CD4-positive, alpha-beta T cell (primary cell): ENCODE data around the gene CSAG1. TPM values are rescaled to one million over a fixed set of nuclear protein-coding genes. Genes with fewer than 3 reads are reported as not detected.
"Not testable (repeated sequence)": the region's sequence is repeated elsewhere in the genome, so short reads cannot be mapped to it uniquely, and the experiment has no call there.

Source experiments
- ATAC-seq: fragments of 200-7000 bp; cut with Tn5 transposase; one replicate; pipeline ENCODE4 v1.10.0; 2022; ENCODE audit warnings: mild to moderate bottlenecking; ENCODE audit not compliant: poor library complexity
- CTCF ChIA-PET: fragments of 350-600 bp; sonication (Branson Sonifier 250); formaldehyde crosslinking; loops from one replicate; lab custom pipeline; 2021; ENCODE audit warnings: antibody characterized with exemption, inconsistent platforms; lab: Charles Lee
- POLR2A ChIA-PET: fragments of 350-600 bp; sonication (Branson Sonifier 250); formaldehyde crosslinking; loops from one replicate; lab custom pipeline; 2021; ENCODE audit warnings: antibody characterized with exemption, inconsistent platforms; lab: Charles Lee
- DNase-seq, 14 experiments: peaks; one replicate each; pipeline ENCODE4 v3.0.0-alpha.2; 2013 to 2020; ENCODE audit warnings: mixed read lengths in 2 of 14
- H3K27ac ChIP-seq, 2 donors: one replicate each; pipeline versions ENCODE4 v1.5.1 to v1.7.0; 2013; ENCODE audit warnings: low read length in 2 of 2, low read depth in 1 of 2, mild to moderate bottlenecking in 1 of 2
- H3K27me3 ChIP-seq, 2 experiments: 1 replicate in 1 of 2; 2 replicates in 1 of 2; pipeline versions ENCODE4 v1.6.1 to v1.7.0; 2013; ENCODE audit warnings: low read length in 2 of 2, control low read depth in 1 of 2, mild to moderate bottlenecking in 1 of 2, moderate library complexity in 1 of 2; ENCODE audit not compliant: insufficient read depth in 2 of 2, control insufficient read depth in 1 of 2
- H3K36me3 ChIP-seq: one replicate; pipeline ENCODE4 v1.6.1; 2013; ENCODE audit warnings: low read length, control low read depth; ENCODE audit not compliant: insufficient read depth
- H3K4me1 ChIP-seq: one replicate; pipeline ENCODE4 v1.6.1; 2013; ENCODE audit warnings: low read length, control low read depth; ENCODE audit not compliant: insufficient read depth
- H3K4me3 ChIP-seq: one replicate; pipeline ENCODE4 v1.5.1; 2013; ENCODE audit warnings: mild to moderate bottlenecking, low read length, moderate library complexity
- H3K9me3 ChIP-seq, 2 experiments: 1 replicate in 1 of 2; 2 replicates in 1 of 2; pipeline versions ENCODE4 v1.6.1 to v1.7.0; 2013; ENCODE audit warnings: low read length in 2 of 2, mild to moderate bottlenecking in 2 of 2, control low read depth in 1 of 2, moderate library complexity in 1 of 2; ENCODE audit not compliant: control insufficient read depth in 1 of 2, insufficient read depth in 1 of 2
- H3K27ac Mint-ChIP-seq: one replicate; pipeline ENCODE4 v1.8.0; 2020; ENCODE audit warnings: mixed read lengths
- H3K27me3 Mint-ChIP-seq: one replicate; pipeline ENCODE4 v1.8.0; 2021; ENCODE audit warnings: mixed read lengths
- H3K36me3 Mint-ChIP-seq: one replicate; pipeline ENCODE4 v1.8.0; 2021; ENCODE audit warnings: low read depth, mixed read lengths
- H3K4me1 Mint-ChIP-seq: one replicate; pipeline ENCODE4 v1.8.0; 2021; ENCODE audit warnings: low read depth, mixed read lengths
- H3K4me3 Mint-ChIP-seq: one replicate; pipeline ENCODE4 v1.8.0; 2020; ENCODE audit warnings: mild to moderate bottlenecking, mixed read lengths
- H3K9me3 Mint-ChIP-seq: one replicate; pipeline ENCODE4 v1.8.0; 2020; ENCODE audit warnings: mixed read lengths
- intact Hi-C, 2 experiments: fragments of 100-400 bp; cut with DNase I in 1 of 2; cut with micrococcal nuclease in 1 of 2; formaldehyde crosslinking; loops; one replicate each; pipeline versions ENCODE4 v1.15.1 to v1.9.0; 2023 to 2025; cut with DNase I, micrococcal nuclease
- polyA plus RNA-seq, 2 donors: library from polyadenylated mRNA; unstranded; fragments of 120-200 nt; gene quantifications; one replicate each; pipeline ENCODE4 v1.2.1, GENCODE V29; 2013
- total RNA-seq, 174 experiments: library from RNA in 2 of 174; stranded (reverse) in 2 of 174; gene quantifications; one replicate each; pipeline ENCODE4 v1.2.3 and lab custom pipeline; 2021 to 2026
- TF ChIP-seq, protein P1 (sequence below): fragments of 200-600 bp; IDR thresholded peaks from one replicate; pipeline ENCODE4 v1.8.0; 2022; ENCODE audit warnings: antibody characterized with exemption, mild to moderate bottlenecking

The CSAG1 gene, protein sequence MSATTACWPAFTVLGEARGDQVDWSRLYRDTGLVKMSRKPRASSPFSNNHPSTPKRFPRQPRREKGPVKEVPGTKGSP
- not detected for total RNA-seq
- polyA plus RNA-seq (2013, experiment 1 of 2): not detected
- not detected for polyA plus RNA-seq (2013, experiment 2 of 2)
- 0 to 0.04 (median 0) reads per million in 172 experiments for total RNA-seq (lab: John Stamatoyannopoulos, UW)

DNA sequence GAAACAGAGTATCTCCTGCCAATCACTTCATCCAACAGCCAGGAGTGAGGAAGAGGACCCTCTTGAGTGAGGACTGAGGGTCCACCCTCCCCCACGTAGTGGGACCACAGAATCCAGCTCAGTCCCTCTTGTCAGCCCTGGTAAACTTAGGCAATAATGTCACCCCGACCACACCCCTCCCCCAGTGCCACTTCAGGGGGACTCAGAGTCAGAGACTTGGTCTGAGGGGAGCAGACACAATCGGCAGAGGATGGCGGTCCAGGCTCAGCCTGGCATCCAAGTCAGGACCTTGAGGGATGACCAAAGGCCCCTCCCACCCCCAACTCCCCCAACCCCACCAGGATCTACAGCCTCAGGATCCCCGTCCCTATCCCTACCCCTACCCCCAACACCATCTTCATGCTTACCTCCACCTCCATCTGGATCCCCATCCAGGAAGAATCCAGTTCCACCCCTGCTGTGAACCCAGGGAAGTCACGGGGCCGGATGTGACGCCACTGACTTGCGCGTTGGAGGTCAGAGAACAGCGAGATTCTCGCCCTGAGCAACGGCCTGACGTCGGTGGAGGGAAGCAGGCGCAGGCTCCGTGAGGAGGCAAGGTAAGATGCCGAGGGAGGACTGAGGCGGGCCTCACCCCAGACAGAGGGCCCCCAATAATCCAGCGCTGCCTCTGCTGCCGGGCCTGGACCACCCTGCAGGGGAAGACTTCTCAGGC lies at the start of gene CSAG1, which contains the start of gene MAGEA12:
Gene CSAG1, minus strand, starts transcription at position 461 of the 715 bp plus-strand sequence. CDS start 1,261 bp downstream, outside the sequence.
Gene MAGEA12, plus strand, starts transcription at position 497 of the 715 bp plus-strand sequence. CDS start 2,405 bp downstream, outside the sequence.
- Histone ChIP-seq H3K4me3 (no peak within 1 kb of the TSS), H3K9me3 (no peaks in the 10 kb centered on the region), H3K27me3 (no peaks in the 10 kb centered on the region), H3K27ac (no peak within 1 kb of the TSS), H3K36me3 (no peaks in the 10 kb centered on the region), H3K4me1 (no peaks in the 10 kb centered on the region)
- H3K27ac Mint-ChIP-seq: no peak within 1 kb of the TSS
- no peaks in the 10 kb centered on the region for H3K36me3 Mint-ChIP-seq
- H3K9me3 Mint-ChIP-seq: no peaks in the 10 kb centered on the region
- intact Hi-C loops: no loop called here
- DNase-seq (no peak), ATAC-seq (no peak)
- no peak within 1 kb of the TSS for H3K4me3 Mint-ChIP-seq
- no peaks in the 10 kb centered on the region for H3K4me1 Mint-ChIP-seq
- POLR2A ChIA-PET: no interaction called here
- H3K27me3 Mint-ChIP-seq: peaks cover 4% of the 10 kb centered on the region
- TF ChIP-seq, protein P1, sequence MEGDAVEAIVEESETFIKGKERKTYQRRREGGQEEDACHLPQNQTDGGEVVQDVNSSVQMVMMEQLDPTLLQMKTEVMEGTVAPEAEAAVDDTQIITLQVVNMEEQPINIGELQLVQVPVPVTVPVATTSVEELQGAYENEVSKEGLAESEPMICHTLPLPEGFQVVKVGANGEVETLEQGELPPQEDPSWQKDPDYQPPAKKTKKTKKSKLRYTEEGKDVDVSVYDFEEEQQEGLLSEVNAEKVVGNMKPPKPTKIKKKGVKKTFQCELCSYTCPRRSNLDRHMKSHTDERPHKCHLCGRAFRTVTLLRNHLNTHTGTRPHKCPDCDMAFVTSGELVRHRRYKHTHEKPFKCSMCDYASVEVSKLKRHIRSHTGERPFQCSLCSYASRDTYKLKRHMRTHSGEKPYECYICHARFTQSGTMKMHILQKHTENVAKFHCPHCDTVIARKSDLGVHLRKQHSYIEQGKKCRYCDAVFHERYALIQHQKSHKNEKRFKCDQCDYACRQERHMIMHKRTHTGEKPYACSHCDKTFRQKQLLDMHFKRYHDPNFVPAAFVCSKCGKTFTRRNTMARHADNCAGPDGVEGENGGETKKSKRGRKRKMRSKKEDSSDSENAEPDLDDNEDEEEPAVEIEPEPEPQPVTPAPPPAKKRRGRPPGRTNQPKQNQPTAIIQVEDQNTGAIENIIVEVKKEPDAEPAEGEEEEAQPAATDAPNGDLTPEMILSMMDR: no peak
- CTCF ChIA-PET: no interaction called here

DNA sequence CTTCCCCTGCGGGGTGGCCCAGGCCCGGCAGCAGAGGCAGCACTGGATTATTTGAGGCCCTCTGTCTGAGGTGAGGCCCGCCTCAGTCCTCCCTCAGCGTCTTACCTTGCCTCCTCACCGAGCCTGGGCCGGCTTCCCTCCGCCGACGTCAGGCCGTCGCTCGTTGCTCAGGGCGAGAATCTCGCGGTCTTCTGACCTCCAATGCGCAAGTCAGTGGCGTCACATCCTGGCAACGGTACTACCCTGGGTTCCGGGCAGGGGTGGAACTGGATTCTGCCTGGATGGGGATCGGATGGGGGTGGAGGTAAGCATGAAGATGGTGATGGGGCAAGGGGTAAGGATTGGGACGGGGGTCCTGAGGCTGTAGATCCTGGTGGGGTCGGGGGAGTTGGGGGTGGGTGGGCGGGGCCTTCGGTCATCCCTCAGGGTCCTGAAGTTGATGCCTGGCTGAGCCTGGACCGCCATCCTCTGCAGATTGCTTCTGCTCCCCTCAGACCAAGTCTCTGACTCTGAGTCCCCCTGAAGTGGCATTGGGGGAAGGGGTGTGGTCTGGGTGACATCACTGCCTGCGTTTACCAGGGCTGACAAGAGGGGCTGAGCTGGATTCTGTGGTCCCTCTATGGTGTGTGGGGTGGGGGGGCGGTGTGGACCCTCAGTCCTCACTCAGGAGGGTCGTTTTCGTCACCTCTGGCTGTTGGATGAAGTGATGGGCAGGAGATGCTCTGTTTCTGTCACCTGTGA lies 36.2 kb upstream of the CSAG1 start, which contains the start of gene MAGEA6:
Gene MAGEA6, minus strand, starts transcription at position 141 of the 741 bp plus-strand sequence. CDS start 2,039 bp downstream, outside the sequence.
- H3K4me3 Mint-ChIP-seq, DNase-seq, intact Hi-C loops, H3K4me1 ChIP-seq, H3K4me3 ChIP-seq, H3K4me1 Mint-ChIP-seq, H3K9me3 Mint-ChIP-seq, H3K9me3 ChIP-seq, POLR2A ChIA-PET, H3K36me3 Mint-ChIP-seq, H3K27me3 ChIP-seq, ATAC-seq, H3K27ac ChIP-seq, H3K27me3 Mint-ChIP-seq, H3K27ac Mint-ChIP-seq, CTCF ChIA-PET, H3K36me3 ChIP-seq: not testable (repeated sequence)

DNA sequence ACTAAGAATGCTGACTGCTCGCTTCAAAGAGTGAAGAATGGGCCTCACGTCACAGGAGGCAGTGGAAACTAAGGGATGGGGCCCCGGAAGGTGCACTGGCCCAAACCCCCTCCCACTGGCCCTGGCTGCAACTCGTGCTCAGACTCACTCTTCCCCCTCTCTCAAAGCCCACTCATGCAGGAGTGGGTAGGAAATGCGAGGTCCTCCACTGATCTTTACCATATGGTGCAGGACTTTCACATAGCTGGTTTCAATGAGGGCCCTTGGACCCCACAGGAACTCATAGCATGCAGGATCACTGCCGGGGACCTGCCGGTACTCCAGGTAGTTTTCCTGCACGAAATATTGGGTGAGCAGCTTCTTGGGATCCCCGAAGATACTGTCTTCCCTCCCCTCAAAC lies 33.0 kb upstream of the CSAG1 start:
- H3K4me1 Mint-ChIP-seq, H3K27me3 ChIP-seq, POLR2A ChIA-PET, ATAC-seq, H3K27ac ChIP-seq, H3K9me3 Mint-ChIP-seq, H3K4me1 ChIP-seq, H3K27ac Mint-ChIP-seq, H3K36me3 ChIP-seq, H3K27me3 Mint-ChIP-seq, DNase-seq, CTCF ChIA-PET, H3K9me3 ChIP-seq, intact Hi-C loops, H3K4me3 Mint-ChIP-seq, H3K4me3 ChIP-seq, H3K36me3 Mint-ChIP-seq: not testable (repeated sequence)

DNA sequence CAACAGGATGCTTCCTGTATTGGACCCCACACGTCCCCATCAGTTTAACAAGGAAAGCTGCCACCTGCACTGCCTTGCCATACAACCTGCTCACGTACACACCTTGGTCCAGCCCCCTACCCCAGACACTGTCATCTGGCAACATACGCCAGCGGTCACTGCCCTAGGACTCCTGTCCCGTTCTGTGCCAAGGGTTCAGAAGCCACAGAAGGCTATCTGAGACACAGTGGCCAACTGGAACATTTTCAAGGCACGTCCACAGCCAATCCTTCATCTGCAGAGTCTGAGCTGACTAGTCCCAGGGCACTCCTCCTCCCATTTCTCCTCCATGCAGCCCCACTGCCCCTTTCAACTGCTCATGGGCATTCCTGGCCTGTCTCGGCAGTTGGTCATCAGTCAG lies 28.1 kb upstream of the CSAG1 start:
- H3K27me3 ChIP-seq, DNase-seq, POLR2A ChIA-PET: not testable (repeated sequence)

DNA sequence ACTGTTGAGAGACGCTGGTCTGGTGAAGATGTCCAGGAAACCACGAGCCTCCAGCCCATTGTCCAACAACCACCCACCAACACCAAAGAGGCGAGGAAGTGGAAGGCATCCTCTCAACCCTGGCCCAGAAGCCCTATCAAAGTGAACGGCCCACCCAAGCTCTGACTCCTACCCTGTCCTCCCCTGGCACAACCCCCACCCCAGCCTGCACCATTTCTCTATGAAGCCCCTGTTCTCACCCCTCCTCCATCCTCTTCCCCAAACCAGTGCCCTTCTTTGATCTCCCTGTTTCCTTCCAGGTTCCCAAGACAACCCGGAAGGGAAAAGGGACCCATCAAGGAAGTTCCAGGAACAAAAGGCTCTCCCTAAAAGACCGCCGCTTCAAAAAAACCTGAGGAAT lies 26.0 kb upstream of the CSAG1 start:
- H3K27ac ChIP-seq, H3K27me3 Mint-ChIP-seq, CTCF ChIA-PET, H3K9me3 ChIP-seq, H3K4me3 ChIP-seq, H3K4me1 ChIP-seq, H3K4me3 Mint-ChIP-seq, H3K27me3 ChIP-seq, H3K27ac Mint-ChIP-seq, H3K36me3 ChIP-seq, intact Hi-C loops, DNase-seq, ATAC-seq, H3K36me3 Mint-ChIP-seq, POLR2A ChIA-PET, H3K4me1 Mint-ChIP-seq, H3K9me3 Mint-ChIP-seq: not testable (repeated sequence)

More for the DNA sequence above, 28.1 kb upstream of the CSAG1 start:
- H3K36me3 Mint-ChIP-seq, H3K4me1 ChIP-seq, H3K27ac ChIP-seq, H3K4me1 Mint-ChIP-seq, H3K27ac Mint-ChIP-seq, H3K4me3 Mint-ChIP-seq, ATAC-seq, H3K9me3 Mint-ChIP-seq, intact Hi-C loops, H3K36me3 ChIP-seq, H3K4me3 ChIP-seq, H3K9me3 ChIP-seq, CTCF ChIA-PET, H3K27me3 Mint-ChIP-seq: not testable (repeated sequence)

DNA sequence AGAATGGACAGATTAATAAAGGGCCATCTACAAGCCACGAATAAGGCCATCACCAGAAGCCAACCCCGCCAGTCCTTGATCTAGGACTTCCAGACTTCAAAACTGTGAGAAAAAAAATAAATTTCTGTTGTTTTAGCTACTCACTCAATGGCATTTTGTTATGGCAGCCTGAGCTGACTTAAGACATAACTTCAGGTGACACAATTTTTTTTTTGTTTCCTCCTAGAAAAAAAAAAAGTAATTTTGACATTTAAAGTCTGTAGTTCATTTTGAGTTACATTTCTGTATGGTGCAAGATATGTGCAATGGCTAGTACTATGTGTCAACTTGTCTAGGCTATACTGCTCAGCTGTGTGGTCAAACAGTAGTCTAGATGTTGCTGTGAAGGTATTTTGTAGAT lies 25.4 kb upstream of the CSAG1 start, which contains the start of gene CSAG3:
Gene CSAG3, plus strand, starts transcription at position 301 of the 400 bp plus-strand sequence.
- intact Hi-C loops, H3K36me3 Mint-ChIP-seq, CTCF ChIA-PET: not testable (repeated sequence)

More for the DNA sequence above, 25.4 kb upstream of the CSAG1 start, which contains the start of gene CSAG3:
- H3K4me1 Mint-ChIP-seq, DNase-seq, H3K9me3 Mint-ChIP-seq, H3K27me3 Mint-ChIP-seq, H3K4me3 ChIP-seq, H3K9me3 ChIP-seq, ATAC-seq, H3K4me3 Mint-ChIP-seq, POLR2A ChIA-PET, H3K27me3 ChIP-seq, H3K27ac Mint-ChIP-seq, H3K27ac ChIP-seq, H3K4me1 ChIP-seq, H3K36me3 ChIP-seq: not testable (repeated sequence)
